Common myeloid progenitor, CD34-positive (primary cell): Measurements from ENCODE around the gene FHIT.

Source experiments
- CTCF ChIA-PET: fragments of 350-600 bp; sonication (Branson Sonifier 250); formaldehyde crosslinking; loops from one replicate; lab custom pipeline; 2021; ENCODE audit warnings: antibody characterized with exemption; lab: Charles Lee
- POLR2A ChIA-PET: fragments of 350-600 bp; sonication (Branson Sonifier 250); formaldehyde crosslinking; loops from one replicate; lab custom pipeline; 2021; ENCODE audit warnings: antibody characterized with exemption; lab: Charles Lee
- DNase-seq, 3 donors: peaks; one replicate each; pipeline versions ENCODE4 v3.0.0 to v3.0.0-alpha.2; 2013
- H3K27ac ChIP-seq, 2 experiments: 1 replicate in 1 of 2; 2 replicates in 1 of 2; pipeline ENCODE4 v1.7.0; 2013; ENCODE audit warnings: inconsistent platforms in 2 of 2, low read length in 2 of 2, mild to moderate bottlenecking in 2 of 2, low read depth in 1 of 2, moderate library complexity in 1 of 2; ENCODE audit not compliant: severe bottlenecking in 2 of 2, insufficient read depth in 1 of 2, poor library complexity in 1 of 2
- H3K27me3 ChIP-seq, 5 experiments: replicated peaks in 2 of 5; 1 replicate in 3 of 5; 2 replicates in 2 of 5; pipeline versions ENCODE4 v1.6.1 to v1.7.0; 2013; ENCODE audit warnings: low read length in 4 of 5, mild to moderate bottlenecking in 2 of 5, moderate library complexity in 2 of 5, inconsistent platforms in 1 of 5; ENCODE audit not compliant: insufficient read depth in 5 of 5, control insufficient read depth in 4 of 5
- H3K36me3 ChIP-seq, 4 experiments: 1 replicate in 2 of 4; 2 replicates in 2 of 4; pipeline versions ENCODE4 v1.6.1 to v1.7.0; 2013; ENCODE audit warnings: low read length in 3 of 4, control low read depth in 1 of 4, mild to moderate bottlenecking in 1 of 4; ENCODE audit not compliant: control insufficient read depth in 4 of 4, insufficient read depth in 4 of 4
- H3K4me1 ChIP-seq, 4 experiments: 1 replicate in 3 of 4; 2 replicates in 1 of 4; pipeline versions ENCODE4 v1.6.1 to v1.7.1; 2013; ENCODE audit warnings: low read length in 3 of 4, mild to moderate bottlenecking in 3 of 4, control low read depth in 1 of 4, inconsistent platforms in 1 of 4, moderate library complexity in 1 of 4; ENCODE audit not compliant: control insufficient read depth in 4 of 4, insufficient read depth in 4 of 4; ENCODE audit errors: control extremely low read depth in 1 of 4
- H3K4me3 ChIP-seq, 7 experiments: 1 replicate in 4 of 7; 2 replicates in 3 of 7; pipeline versions ENCODE4 v1.5.1 to v1.7.0; 2013; ENCODE audit warnings: mild to moderate bottlenecking in 7 of 7, low read length in 6 of 7, moderate library complexity in 6 of 7, inconsistent platforms in 2 of 7, low read depth in 2 of 7, control low read depth in 1 of 7; ENCODE audit not compliant: insufficient read depth in 4 of 7, control insufficient read depth in 1 of 7; ENCODE audit errors: extremely low read depth in 1 of 7
- H3K9me3 ChIP-seq, 5 experiments: 1 replicate in 4 of 5; 2 replicates in 1 of 5; pipeline versions ENCODE4 v1.6.1 to v1.7.1; 2013; ENCODE audit warnings: low read length in 4 of 5, mild to moderate bottlenecking in 2 of 5, inconsistent platforms in 1 of 5, low read depth in 1 of 5, moderate library complexity in 1 of 5; ENCODE audit not compliant: control insufficient read depth in 4 of 5, insufficient read depth in 2 of 5; ENCODE audit errors: control extremely low read depth in 1 of 5
- WGBS: methylation state at CpG from one replicate; pipeline ENCODE4 v1.1.5; 2013; ENCODE audit not compliant: insufficient coverage; 5-methylcytosine and 5-hydroxymethylcytosine counted together

Gene FHIT

GRCh38 chr3:59717679-59718205, 1533.5 kb downstream of the FHIT start:
- H3K27ac ChIP-seq, result no peak overlapping the region
- no peaks in the 10 kb centered on the region for H3K4me1 ChIP-seq
- peaks cover 3 to 11% (median 5%) of the 10 kb centered on the region in 5 experiments for H3K9me3 ChIP-seq
- no peak overlapping the region for H3K4me3 ChIP-seq
- whole genome bisulfite sequencing, result no CpG with 5 or more reads among the region's 1 CpG
- no peaks in the 10 kb centered on the region for H3K36me3 ChIP-seq
- ChIA-PET POLR2A (no interaction called here), CTCF (no interaction called here)
- no peak for DNase-seq
- no peaks in the 10 kb centered on the region for H3K27me3 ChIP-seq

- Histone ChIP-seq H3K36me3 (no peaks in the 10 kb centered on the region), H3K9me3 (peaks cover 3 to 11% (median 5%) of the 10 kb centered on the region in 5 experiments), H3K27me3 (no peaks in the 10 kb centered on the region), H3K27ac (no peak overlapping the region), H3K4me1 (peaks cover 6 to 23% (median 12%) of the 10 kb centered on the region in 4 experiments), H3K4me3 (no peak overlapping the region)
- POLR2A ChIA-PET, result no interaction called here
- CTCF ChIA-PET, result interaction anchor here (0.6 to 0.9 kb wide), 2 partner anchors 995 to 1130 kb away, joined by 3 to 4 read pairs; no protein-coding TSS in a partner anchor
- no peak for DNase-seq
- no CpG with 5 or more reads among the region's 1 CpG for WGBS
These were observed 1537.2 kb downstream of the FHIT start for GRCh38 chr3:59714066-59714465.

GRCh38 chr3:59710554-59710953, 1540.7 kb downstream of the FHIT start:
- 100% methylated on average over 1 of the region's 1 CpG for WGBS
- CTCF ChIA-PET, result no interaction called here
- POLR2A ChIA-PET, result no interaction called here

GRCh38 chr3:59709702-59710553, 1541.3 kb downstream of the FHIT start:
- ChIA-PET POLR2A (no interaction called here), CTCF (no interaction called here)

More at GRCh38 chr3:59710554-59710953, 1540.7 kb downstream of the FHIT start:
- H3K4me1 ChIP-seq, result peaks cover 6 to 26% (median 14%) of the 10 kb centered on the region in 4 experiments
- H3K9me3 ChIP-seq, result peaks cover 3 to 11% (median 5%) of the 10 kb centered on the region in 5 experiments
- H3K36me3 ChIP-seq, result no peaks in the 10 kb centered on the region
- no peak overlapping the region for H3K4me3 ChIP-seq
- H3K27ac ChIP-seq, result no peak overlapping the region
- DNase-seq, result no peak
- no peaks in the 10 kb centered on the region for H3K27me3 ChIP-seq

GRCh38 chr3:59708202-59708601, 1543.0 kb downstream of the FHIT start:
- WGBS, result no CpG with 5 or more reads among the region's 3 CpGs
- Histone ChIP-seq H3K27me3 (no peaks in the 10 kb centered on the region), H3K27ac (no peak overlapping the region), H3K36me3 (no peaks in the 10 kb centered on the region), H3K9me3 (peaks cover 0 to 3% (median 2%) of the 10 kb centered on the region in 5 experiments), H3K4me1 (peaks cover 6 to 26% (median 14%) of the 10 kb centered on the region in 4 experiments), H3K4me3 (no peak overlapping the region)
- ChIA-PET CTCF (no interaction called here), POLR2A (no interaction called here)
- no peak for DNase-seq

More at GRCh38 chr3:59709702-59710553, 1541.3 kb downstream of the FHIT start:
- Histone ChIP-seq H3K27ac (no peak overlapping the region), H3K4me3 (peak overlapping the region in 1 of 7 experiments; percentile 36), H3K4me1 (peaks cover 6 to 26% (median 14%) of the 10 kb centered on the region in 4 experiments), H3K27me3 (no peaks in the 10 kb centered on the region), H3K36me3 (no peaks in the 10 kb centered on the region), H3K9me3 (peaks cover 3 to 11% (median 5%) of the 10 kb centered on the region in 5 experiments)
- WGBS, result 0% methylated on average over 3 of the region's 5 CpGs
- peak; percentile 47 to 96 (median 93) for DNase-seq

- Histone ChIP-seq H3K9me3 (peaks cover 0 to 2% (median 0%) of the 10 kb centered on the region in 5 experiments), H3K4me3 (no peak overlapping the region), H3K27me3 (no peaks in the 10 kb centered on the region), H3K4me1 (peaks cover 0 to 6% (median 2%) of the 10 kb centered on the region in 4 experiments), H3K27ac (no peak overlapping the region), H3K36me3 (no peaks in the 10 kb centered on the region)
- WGBS, result 81% methylated on average over 3 of the region's 4 CpGs
- CTCF ChIA-PET, result no interaction called here
- DNase-seq, result no peak
- POLR2A ChIA-PET, result no interaction called here
These were observed 1547.0 kb downstream of the FHIT start for GRCh38 chr3:59704292-59704691.
